Body of pancreas (tissue), 4 donors: ENCODE results near the gene SPAG7. TPM values are rescaled to one million over a fixed set of nuclear protein-coding genes. Genes with fewer than 3 reads are reported as not detected.

Experiments used
- ATAC-seq: fragments of 150-250 bp; one replicate; pipeline ENCODE4 v1.9.1; 2016
- DNase-seq, 4 donors: peaks; one replicate each; pipeline ENCODE4 v3.0.0-alpha.2; 2019
- H3K27ac ChIP-seq, 4 donors: fragments of 200-600 bp; sonication (generic); 1 replicate in 3 of 4; 2 replicates in 1 of 4; pipeline versions ENCODE4 v1.5.1 to v1.6.1; 2016 to 2019; ENCODE audit warnings: mild to moderate bottlenecking in 1 of 4, mixed read lengths in 1 of 4, moderate library complexity in 1 of 4
- H3K27me3 ChIP-seq, 2 donors: fragments of 200-600 bp; sonication (generic); one replicate each; pipeline ENCODE4 v1.6.0; 2016; ENCODE audit warnings: mild to moderate bottlenecking in 1 of 2
- H3K36me3 ChIP-seq, 2 donors: fragments of 200-600 bp; sonication (generic); replicated peaks in 1 of 2; 2 replicates each; pipeline ENCODE4 v1.5.1; 2016; ENCODE audit warnings: low read depth in 2 of 2; ENCODE audit not compliant: insufficient read depth in 1 of 2
- H3K4me1 ChIP-seq: fragments of 200-600 bp; sonication (generic); one replicate; pipeline ENCODE4 v1.6.0; 2016
- H3K4me3 ChIP-seq, 2 donors: fragments of 200-600 bp; sonication (generic); 1 replicate in 1 of 2; 2 replicates in 1 of 2; pipeline ENCODE4 v1.5.1; 2016 to 2019
- H3K9me3 ChIP-seq, 3 donors: fragments of 200-600 bp; sonication (generic); 1 replicate in 2 of 3; 2 replicates in 1 of 3; pipeline ENCODE4 v1.5.1; 2016
- CTCF ChIP-seq, 7 experiments: fragments of 450-650 bp in 4 of 7; fragments of 200-600 bp in 3 of 7; sonication (generic) in 3 of 7; IDR thresholded peaks; one replicate each; pipeline ENCODE4 v1.5.1; 2016 to 2019; ENCODE audit warnings: antibody characterized with exemption in 7 of 7
- POLR2A ChIP-seq, 3 donors: fragments of 450-650 bp; IDR thresholded peaks; one replicate each; pipeline ENCODE4 v1.6.1; 2016; ENCODE audit warnings: antibody characterized with exemption in 3 of 3, mild to moderate bottlenecking in 2 of 3
- WGBS, 2 donors: methylation state at CpG; one replicate each; pipeline ENCODE4 v1.1.5; 2017; 5-methylcytosine and 5-hydroxymethylcytosine counted together
- intact Hi-C: fragments of 100-400 bp; cut with DNase I; formaldehyde crosslinking; loops from one replicate; pipeline ENCODE4 v1.15.1; 2023
- total RNA-seq, 2 donors: library from RNA; depleted of rRNA; stranded (reverse); fragments of >200 nt; gene quantifications; one replicate each; pipeline ENCODE4 v1.1.0, GENCODE V29; 2016

Gene SPAG7, protein sequence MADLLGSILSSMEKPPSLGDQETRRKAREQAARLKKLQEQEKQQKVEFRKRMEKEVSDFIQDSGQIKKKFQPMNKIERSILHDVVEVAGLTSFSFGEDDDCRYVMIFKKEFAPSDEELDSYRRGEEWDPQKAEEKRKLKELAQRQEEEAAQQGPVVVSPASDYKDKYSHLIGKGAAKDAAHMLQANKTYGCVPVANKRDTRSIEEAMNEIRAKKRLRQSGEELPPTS
- 10 to 100 TPM; 26.2 to 29.0 TPM for total RNA-seq

DNA sequence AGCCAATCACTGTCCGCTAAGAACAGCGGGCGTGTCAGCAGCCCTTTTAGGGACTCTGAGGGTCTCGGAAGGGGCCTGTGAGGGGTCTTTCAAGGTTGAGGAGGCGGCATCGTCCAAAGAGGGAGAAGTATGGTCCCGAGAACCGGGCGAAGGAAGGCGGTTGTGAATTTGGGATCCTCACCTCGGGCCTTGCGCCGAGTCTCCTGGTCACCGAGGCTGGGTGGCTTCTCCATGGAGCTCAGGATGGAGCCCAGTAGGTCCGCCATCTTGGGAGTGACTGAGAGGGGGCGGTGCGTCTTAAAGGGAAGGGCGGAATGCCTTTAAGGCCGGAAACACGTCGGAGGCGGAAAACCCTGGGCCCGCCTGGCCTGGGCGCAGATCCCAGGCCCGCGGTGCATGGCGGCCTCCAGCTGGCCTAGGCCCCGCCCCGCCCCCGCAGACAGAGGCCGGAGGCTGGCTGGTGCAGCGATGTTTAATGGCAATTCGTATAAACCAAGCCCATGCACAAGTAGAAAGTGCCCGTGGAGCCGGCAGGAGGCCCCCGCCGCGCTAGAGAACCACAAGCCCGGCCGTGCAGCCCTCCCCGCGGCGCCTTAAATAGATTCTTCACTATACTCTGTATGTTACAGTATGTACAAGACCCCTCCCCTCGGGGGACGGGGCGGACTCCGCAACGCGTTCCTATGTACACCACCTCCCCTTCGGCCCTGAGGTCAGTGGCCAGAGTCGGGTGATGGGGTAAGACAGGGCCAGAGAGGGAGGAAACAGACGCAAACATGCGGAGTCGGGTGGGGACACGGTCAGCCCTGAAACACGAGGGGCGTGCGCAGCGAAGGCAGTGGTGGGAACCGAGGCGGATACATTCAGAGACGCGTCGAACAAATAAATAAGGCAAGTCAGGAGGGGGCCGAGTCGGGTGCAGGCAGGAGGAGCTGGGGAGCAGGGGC, at the start of gene SPAG7:
Gene SPAG7 (minus strand): TSS at position 279 of the 947 bp plus-strand sequence. CDS start 13 bp downstream, at position 266.
- no peaks in the 10 kb centered on the region for H3K9me3 ChIP-seq
- H3K4me1 ChIP-seq = peaks cover 23% of the 10 kb centered on the region
- peak within 1 kb of the TSS; percentile 89 to 98 (median 94) for H3K27ac ChIP-seq
- 1 to 2% methylated on average over 32 to 66 of the region's 66 CpGs for WGBS, 2 donors
- DNase-seq = peak; percentile 96 to 97 (median 96)
- no peaks in the 10 kb centered on the region for H3K27me3 ChIP-seq
- ATAC-seq = peak; percentile 86
- H3K36me3 ChIP-seq = peaks cover 0 to 4% of the 10 kb centered on the region in 2 donors
- peak within 1 kb of the TSS; percentile 59 to 71 for H3K4me3 ChIP-seq
- intact Hi-C loops = no loop called here
- peak in 1 of 7 experiments; percentile 22 for TF ChIP-seq CTCF (IDR thresholded peaks at IDR 0.05)
- TF ChIP-seq POLR2A (IDR thresholded peaks at IDR 0.05) = peak; percentile 80 to 93 (median 91)

DNA sequence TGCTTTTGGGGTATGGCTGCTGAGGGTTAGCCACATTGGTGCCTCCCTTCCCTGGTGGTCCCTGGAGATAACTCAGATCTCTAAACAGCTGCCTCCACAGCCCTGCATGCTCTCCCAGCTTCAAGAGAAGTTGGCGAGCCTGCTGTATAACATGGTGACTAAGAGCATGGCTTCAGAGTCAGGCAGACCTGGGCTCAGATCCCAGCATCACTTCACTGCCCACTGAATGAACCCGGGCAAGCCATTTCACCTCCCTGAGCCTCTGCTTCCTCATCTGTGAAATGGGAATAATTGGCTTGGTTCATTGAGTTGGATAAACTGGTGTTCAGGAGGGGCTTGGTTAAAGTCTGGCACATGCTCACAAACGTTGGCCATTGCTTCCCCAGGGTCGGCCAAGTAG, 46.7 kb upstream of the SPAG7 start:
- no peaks in the 10 kb centered on the region for H3K27me3 ChIP-seq
- 60 to 77% methylated on average over 2 to 4 of the region's 4 CpGs for WGBS, 2 donors
- no peak overlapping the region for H3K27ac ChIP-seq
- H3K4me1 ChIP-seq = no peaks in the 10 kb centered on the region
- H3K4me3 ChIP-seq = no peak overlapping the region
- H3K36me3 ChIP-seq = peaks cover 5 to 17% of the 10 kb centered on the region in 2 donors
- DNase-seq (no peak), ATAC-seq (no peak)
- no peaks in the 10 kb centered on the region for H3K9me3 ChIP-seq
- intact Hi-C loops = no loop called here
- TF ChIP-seq CTCF (IDR thresholded peaks at IDR 0.05) (no peak), POLR2A (IDR thresholded peaks at IDR 0.05) (no peak)

DNA sequence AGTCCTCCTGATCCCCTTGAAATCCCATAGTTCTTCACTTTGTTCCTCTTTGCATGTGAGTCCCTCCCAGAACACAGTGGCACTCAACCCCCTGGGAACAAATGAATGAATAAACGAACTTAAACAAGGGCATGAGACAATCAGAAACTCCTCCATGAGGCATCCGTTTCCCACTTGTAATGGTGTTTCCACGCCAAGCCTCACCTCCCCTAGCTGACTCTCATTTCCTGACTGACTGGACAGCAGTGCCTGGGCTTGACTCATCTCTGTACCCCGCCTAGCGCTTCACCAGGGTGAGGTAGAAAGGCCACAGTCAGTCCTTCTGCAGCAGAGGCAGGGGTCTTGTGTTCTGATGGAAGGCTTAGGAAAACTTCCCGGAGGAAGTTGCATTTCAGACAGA, 44.3 kb upstream of the SPAG7 start:
- Histone ChIP-seq H3K4me3 (no peak overlapping the region), H3K36me3 (peaks cover 5 to 32% of the 10 kb centered on the region in 2 donors), H3K9me3 (no peaks in the 10 kb centered on the region), H3K27me3 (no peaks in the 10 kb centered on the region), H3K4me1 (no peaks in the 10 kb centered on the region), H3K27ac (no peak overlapping the region)
- no peak for TF ChIP-seq POLR2A (IDR thresholded peaks at IDR 0.05)
- no peak for TF ChIP-seq CTCF (IDR thresholded peaks at IDR 0.05)
- DNase-seq (no peak), ATAC-seq (no peak)
- 78 to 79% methylated on average over 5 to 6 of the region's 6 CpGs for WGBS, 2 donors
- intact Hi-C loops = no loop called here

DNA sequence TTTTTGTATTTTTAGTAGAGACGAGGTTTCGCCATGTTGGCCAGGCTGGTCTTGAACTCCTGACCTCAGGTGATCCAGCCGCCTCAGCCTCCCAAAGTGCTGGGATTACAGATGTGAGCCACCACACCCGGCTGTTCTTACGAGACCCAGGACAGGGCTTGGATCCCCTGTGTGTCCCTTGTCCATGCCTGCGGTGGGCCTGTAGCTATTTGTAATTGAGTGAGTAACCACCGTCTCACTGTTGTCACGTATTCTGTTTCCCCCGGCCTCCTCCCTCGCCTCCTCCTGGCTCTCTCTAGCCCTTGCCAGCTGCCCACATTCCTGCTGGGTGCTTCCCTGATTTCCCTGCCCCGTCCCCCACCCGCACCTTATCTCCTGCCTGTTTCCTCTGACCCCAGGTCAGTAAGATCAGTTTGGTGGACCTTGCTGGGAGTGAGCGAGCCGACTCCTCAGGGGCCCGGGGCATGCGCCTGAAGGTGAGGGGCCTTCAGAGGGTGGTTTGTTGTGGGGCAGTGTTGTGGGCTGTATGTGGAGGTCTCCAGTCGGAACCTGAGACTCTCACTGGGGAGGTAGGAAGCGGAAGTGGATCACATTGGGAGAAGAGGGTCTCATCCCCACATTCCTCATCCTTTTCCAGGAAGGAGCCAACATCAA, 35.7 kb upstream of the SPAG7 start:
- H3K36me3 ChIP-seq = peaks cover 13 to 46% of the 10 kb centered on the region in 2 donors
- no peaks in the 10 kb centered on the region for H3K27me3 ChIP-seq
- DNase-seq (no peak), ATAC-seq (no peak)
- intact Hi-C loops = no loop called here
- peaks cover 20% of the 10 kb centered on the region for H3K4me1 ChIP-seq
- 92 to 94% methylated on average over 15 to 18 of the region's 18 CpGs for WGBS, 2 donors
- H3K4me3 ChIP-seq = no peak overlapping the region
- no peak overlapping the region for H3K27ac ChIP-seq
- H3K9me3 ChIP-seq = no peaks in the 10 kb centered on the region
- no peak for TF ChIP-seq CTCF (IDR thresholded peaks at IDR 0.05)
- TF ChIP-seq POLR2A (IDR thresholded peaks at IDR 0.05) = no peak
